HG03432 (cell line): ENCODE results near the gene BCDIN3D.

Experiments used
- ATAC-seq: cut with Tn5 transposase; IDR thresholded peaks from one replicate; pipeline ENCODE4 v1.9.1; 2021; ENCODE audit warnings: mild to moderate bottlenecking, moderate library complexity; ENCODE audit not compliant: unreplicated experiment

The BCDIN3D gene

DNA sequence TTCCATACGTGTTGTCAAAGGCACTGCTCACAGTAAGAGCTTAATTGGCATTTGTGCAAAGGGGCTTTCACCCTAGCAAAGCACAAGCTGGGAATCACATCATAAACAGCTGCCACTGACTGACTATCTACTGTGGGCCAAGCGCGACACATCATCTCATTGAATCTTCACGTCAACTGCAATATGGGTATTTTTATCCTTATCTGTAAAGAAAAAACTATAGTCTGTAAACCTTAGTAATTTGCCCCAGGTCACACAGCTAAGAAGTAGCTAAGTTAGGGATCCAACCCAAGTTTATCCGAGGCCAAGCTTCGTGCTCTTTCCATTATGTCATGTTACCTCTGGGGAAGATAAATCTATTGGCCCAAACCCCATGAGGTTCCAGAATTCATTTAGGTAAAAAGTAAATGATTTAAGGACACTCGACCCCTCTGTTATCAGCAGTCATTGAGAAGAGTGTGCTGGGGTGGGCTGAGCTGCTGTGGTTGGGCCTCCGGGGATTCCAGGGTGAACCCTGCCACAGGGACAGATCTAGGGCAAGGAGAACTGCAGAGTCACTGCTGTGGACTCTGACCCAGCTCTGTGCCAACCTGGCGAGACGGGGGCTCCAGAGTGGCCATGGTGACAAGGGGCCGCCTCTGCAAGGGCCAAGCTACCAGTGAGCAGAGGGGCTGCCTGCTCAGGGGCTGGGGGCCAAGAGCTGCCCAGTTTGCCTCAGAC is 42.3 kb downstream of the BCDIN3D start:
- no peak for ATAC-seq

DNA sequence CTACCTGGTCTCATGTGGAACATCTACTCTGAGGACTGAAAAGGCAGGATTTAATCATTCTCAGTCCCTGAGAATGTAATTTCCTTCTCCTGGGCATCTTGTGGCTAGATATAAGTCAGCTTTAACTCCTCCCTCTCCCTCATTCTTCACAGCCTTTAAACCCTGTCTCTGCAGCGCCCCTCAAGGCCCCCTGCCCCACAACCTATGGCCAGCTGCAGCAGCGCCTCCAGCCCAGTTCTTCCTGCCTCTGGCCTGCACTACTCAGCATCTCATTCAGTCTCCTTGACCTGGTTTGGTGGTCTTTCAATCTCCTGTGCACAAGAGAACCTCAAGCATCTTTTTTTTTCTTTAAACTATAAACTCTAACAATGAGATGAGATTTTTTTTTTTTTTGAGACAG is 44.0 kb downstream of the BCDIN3D start:
- no peak for ATAC-seq

DNA sequence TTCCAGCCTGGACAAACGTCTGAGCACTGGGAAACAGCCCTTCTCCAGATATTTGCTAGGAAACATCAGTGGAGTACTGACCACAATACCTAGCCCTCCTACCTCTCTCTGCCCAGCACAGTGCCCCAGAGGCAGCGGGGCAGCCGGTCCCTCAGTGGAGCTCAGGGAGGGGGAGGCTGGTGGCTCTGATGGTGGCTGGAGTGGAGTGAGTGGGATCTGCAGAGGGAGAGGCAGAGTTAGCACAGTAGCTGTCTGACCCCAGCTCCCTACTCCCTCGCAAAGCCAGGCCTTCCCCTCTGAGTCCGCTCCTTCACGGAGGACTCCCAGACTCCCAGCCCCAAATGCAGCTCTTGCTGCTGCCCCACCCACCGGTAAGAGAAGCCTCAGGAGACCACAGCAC is 44.7 kb downstream of the BCDIN3D start:
- no peak for ATAC-seq

DNA sequence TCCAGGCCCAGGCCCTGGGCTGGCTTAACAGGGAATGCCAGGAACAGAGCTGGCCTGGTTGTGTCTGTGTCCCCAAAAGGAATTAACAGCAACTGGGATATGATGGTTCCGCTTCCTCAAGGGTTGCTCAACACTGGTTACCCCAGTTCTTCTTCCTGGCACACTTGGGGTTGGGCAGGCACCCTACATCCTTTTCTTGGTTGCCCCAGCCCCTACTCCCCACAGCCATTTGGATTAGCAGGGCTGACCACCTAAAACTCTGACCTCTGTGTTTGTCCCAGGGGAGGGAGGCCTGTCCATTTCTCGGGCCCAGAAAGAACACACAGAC is 45.5 kb downstream of the BCDIN3D start:
- ATAC-seq, result no peak

DNA sequence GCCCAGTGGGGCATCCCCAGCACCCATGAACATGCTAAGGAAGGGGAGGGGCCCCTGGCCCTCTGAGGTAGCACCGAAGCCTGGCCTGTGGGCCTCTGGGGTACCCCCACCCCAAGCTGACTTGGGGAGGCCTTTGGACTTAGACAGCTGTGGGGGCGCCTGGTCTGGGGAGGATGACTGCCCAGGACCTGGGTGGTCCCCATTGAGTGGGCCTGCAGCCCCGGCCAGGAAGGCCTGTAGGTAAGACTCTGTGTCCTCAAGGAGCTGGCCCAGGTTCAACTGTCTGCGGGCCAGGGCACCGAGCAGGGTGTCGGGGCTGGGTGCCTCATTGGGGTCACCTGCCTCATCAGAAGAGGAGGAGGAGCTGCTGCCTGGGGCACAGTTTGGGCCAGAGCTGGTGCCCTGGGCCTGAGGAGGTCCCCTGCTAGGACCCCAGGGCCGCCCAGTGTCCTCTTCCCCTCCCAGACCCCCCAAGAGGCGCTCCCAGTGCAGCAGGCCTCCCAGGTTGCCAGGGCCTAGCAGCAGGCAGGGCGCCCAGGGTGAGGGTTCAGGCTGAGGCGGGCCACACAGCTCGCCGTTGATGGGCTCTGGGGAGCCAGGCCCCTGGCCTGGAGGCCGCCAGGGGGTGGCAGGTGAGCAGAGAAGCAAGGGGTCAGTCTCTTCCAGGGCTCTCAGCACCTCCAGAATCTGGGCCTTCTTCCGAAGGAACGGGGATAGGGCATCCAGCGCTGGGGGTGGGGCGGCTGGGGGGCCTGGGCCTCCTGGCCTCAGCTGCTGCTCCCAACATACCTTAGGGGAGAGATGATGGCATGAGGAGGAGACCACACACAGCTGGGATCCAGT is 46.1 kb downstream of the BCDIN3D start:
- no peak for ATAC-seq

DNA sequence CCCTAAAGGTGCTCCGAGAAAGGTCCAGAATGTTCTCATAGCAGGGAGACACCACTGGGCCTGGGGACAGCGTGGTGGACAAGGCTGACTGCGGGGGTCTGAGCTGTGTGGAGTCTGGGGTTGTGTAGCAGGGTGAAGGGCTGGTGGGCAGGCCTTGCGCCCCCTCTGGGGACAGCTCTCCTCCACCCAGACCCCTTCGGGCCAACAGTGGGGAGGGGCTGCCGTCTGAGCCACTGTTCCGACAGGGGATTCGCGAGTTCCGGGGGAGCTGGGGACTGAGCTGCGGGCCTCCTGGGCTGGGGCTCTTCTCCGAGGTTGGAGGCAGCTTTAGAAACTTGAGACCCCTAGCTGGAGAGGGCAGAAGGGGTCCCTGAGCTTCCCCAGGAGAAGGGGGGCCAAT is 46.8 kb downstream of the BCDIN3D start:
- ATAC-seq, result no peak

DNA sequence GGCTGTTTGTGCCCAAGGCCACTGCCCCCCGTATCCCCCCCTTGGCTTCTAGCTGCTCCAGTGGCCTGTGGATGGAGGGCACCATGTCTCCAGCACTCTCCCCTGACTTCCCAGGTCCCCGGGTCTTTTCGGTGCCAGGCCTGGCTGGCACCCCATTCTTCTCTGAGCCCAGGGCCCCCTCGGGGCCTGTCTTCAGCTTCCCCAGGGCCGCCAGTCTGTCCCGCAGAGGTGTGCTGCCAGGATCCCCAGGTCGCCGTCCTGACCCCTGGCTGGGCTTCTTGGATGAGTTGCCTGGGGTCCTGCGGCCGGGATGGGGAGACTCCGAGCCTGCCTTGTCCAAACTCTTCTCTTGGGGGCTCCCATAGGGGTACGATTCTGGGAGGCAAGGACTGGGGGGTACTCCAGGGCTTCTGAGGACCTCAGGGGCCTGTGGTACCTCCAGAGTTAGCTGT is 47.2 kb downstream of the BCDIN3D start:
- no peak for ATAC-seq

DNA sequence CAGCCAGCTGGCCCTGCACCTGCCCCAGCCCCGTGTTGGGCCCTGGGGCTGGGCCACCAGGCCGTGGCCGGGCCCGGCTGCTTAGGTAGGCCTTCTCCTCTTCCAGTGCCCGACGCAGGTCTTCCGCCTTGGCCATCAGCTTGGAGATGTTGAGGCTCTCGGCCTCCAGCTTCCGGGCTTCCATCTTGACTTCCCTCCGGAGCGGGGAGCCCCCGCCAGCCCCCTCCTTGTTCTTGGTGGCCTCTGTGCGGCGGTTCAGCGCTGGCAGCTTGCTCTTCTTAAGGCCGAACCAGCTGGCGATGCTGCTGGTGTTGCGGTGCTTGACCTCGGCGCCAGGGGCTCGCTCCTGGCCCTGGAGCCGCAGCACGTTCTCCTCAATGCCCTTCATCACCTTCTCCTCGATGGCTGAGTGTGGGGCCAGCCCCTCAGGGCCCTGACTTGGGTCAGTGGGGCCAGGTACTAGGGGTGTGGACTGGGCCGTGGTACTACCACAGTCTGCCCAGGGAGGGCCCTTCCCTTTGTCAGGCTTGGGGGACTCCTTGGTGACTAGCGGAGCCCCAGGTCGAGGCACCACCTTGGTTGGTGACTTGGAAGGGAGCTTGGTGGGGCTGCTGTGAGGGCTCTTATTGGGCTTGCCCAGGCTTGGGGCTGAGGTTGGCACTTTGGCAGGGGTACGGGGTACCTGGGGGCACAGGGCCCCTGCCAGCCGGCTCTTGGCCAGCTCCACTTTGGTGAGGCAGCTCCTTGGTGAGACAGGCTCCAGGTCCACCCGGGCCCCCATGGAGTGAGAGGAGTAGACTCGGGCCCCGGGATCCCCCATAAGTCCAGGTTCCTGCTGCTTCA is 47.9 kb downstream of the BCDIN3D start:
- ATAC-seq, result no peak

DNA sequence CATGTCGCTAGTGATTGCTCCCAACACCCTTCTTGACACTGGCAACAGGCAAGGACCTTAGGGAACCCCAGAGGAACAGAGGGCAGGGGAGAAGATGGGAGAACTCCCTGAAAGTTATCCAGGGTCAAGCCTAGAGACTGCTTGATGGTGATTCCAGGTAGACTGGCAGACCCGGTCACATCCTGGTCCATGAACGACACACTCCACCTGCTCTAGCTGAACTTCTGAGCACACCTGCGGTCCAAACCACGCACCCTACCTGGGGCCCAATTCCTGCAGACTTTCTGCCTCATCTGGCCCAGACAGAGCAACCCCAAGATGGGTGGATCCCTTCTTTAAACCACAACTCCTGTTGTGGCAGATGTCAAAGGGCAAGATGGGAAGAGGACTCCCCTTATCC is 48.9 kb downstream of the BCDIN3D start:
- no peak for ATAC-seq

DNA sequence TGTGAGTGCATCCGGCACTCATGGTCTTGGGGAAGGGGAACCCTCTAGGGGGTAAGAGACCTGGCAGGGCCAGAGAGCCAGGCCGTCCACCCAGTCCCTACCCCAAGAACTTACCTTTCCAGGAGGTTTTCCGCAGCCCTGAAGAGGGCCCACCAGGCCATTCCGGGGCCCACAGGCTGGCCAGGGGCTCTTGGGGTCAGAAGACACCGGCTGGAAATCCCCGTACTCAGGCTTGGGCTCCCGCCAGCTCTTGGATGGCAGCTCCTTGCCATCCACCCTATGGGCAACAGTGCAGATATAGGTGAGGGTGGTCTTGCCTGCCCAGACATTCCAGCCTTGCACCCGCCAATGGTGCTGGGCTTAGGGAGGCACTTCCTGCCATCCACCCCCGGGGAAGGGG is 49.3 kb downstream of the BCDIN3D start:
- ATAC-seq, result no peak

DNA sequence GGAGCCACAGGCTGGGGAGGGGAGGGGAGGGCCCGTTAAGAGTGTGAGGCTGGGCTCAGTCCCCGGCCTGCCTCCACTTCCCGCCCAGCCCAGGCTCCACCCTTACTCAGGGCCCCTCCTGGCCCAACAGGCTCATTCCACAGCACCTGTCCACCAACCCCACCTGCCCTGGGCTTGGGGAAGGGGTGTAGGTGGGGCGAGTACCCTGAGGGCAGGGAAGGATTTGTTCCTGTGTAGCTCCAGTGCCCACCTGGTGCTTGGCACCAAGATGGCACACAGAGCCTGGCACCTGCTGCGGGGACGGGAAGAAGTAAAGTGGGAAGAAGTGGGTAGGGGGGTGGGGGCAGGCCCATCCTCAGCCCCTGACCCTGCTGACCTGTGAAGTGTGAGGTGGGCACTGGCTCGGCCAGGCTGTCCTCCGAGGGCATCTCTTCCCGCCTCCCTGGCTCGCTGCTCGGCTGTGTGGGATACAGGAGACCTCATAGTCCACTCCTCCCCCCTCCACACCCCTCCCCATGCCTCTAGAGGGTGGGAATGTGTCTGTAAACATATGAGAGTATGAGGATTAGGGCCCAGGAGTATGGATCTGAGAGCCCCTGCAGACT is 49.8 kb downstream of the BCDIN3D start:
- ATAC-seq, result no peak

DNA sequence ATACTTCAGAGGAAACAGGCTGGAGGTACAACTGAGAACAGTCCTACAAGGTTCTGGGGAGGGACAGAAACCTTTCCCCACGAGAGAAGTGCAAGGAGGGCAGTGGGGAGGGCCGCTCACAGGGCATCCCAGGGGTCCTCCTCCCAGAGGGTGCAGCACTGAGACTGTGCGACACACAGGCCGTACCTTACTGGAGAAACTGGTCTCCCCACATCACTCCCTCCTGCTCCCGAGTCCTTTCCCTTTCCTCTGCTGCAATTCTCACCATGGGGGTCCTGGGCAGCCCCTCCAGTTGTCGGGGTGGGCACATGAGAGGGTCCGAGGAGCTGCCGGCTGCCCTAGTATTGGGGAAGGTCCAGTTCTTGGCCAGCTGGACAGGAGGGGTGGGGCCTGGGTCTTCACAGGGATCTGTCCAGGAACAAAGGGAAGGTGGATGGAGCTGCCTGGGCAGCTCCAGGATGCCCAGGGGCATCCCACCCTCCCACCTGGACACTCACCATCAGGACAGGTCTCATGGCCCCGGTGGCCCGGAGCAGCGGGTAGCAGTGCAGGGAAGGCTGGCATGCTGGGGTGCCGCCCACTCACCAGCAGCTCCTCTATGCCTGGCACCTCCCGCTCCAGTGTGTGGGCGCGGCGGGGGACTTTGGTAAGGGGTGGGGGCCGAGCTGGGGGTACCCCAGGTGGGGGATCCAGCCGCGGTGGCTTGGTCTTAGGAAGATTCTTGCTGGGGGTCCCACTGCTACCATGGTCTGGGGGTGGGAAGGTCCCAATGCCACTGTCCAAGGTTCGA is 50.5 kb downstream of the BCDIN3D start:
- ATAC-seq, result no peak

DNA sequence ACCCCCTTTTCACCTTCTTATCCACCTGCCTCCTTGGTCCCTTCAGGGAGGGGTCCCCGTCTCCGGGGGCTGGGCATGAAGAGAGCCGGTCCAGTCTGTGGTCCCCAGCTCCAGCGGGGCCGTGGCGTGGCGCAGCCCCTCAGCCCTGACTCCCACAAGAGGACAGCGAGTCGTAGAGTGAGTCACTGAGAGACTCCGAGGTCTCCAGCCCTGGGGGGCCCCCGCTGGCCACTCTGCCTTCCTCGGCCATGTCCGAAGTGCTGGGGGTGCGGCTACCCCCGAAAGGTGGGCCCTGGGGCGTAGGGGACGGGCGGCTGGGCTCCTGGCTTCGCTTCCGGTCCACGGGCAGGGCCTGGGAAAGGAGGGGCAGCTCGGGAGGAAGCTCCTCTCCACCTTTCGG is 51.2 kb downstream of the BCDIN3D start:
- no peak for ATAC-seq

DNA sequence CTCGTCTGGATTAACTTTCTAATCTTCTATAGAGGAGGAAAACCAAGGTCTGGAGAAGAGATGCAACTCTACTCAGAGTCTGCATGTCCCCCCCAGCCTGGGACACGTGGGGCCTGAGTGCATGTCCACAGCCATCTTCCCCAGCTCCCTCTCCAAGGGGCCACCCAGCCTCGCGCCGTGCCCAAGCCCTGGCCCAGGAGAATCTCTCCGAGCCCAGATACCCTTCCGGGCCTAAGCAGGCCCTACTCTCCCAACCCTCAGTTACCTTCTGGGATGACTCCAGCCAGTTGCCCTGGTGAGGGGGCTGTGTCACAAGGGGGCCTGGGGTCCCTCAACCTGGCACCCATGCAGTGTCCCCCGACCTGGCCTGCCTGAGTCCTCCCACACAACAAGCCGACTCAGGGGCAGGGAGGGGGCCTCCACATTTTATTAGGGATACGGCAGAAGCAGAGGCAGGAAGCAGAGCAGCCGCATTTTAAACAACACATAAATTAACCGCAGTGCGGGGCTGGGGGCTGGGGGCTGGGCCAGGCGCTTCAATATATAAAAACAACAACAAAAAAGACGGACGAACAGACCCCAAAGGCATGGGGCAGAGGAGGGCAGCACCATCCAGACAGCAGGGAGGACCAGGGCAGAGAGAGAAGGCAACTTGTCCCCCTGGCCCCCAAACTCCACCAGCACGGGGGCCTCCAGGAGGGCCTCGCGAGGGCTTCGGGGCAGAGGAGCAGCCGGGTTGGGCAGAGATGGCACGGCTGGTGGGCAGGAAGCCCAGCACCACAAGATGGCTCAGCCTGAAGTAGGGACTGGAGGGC is 52.0 kb downstream of the BCDIN3D start:
- no peak for ATAC-seq

DNA sequence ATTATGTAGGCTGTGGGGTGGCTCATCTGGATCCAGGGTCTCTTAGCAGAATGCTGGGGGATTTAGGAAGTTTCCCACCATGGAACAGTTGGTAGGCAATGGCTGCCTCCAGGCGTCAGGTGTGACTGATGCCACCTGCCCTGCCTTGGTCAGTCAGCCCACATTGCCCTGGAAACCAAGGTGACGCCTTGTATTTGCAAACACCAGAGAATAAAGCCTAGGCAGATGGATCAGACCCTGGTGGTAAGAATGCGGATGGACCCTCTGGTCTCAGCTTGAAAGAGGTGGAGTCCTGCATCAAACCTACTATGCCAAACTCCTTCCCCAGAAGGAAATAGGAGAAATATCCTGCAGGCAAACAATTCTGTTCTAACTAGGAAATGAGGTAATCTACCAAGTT is 52.9 kb downstream of the BCDIN3D start:
- no peak for ATAC-seq

DNA sequence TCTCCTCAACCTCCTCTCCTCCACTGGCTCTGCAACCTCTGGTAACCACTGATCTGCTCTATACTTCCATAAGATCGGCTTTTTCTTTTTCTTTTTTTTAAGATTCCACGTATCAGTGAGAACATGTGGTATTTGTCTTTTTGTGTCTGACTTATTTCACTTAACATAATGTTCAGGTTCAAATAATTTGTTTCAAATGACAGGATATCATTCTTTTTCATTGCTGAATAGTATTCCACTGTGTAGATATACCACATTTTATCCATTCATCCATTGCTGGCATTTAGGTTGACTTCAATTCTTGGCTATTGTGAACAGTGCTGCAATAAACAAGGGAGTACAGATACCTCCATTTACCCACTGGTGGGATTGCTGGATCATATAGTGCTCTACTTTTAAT is 55.2 kb downstream of the BCDIN3D start:
- no peak for ATAC-seq
